Measurements from ENCODE around the gene OR51M1.
A peak's percentile ranks its signal among the peaks of the same experiment; 100 is the strongest.

Gene OR51M1

DNA sequence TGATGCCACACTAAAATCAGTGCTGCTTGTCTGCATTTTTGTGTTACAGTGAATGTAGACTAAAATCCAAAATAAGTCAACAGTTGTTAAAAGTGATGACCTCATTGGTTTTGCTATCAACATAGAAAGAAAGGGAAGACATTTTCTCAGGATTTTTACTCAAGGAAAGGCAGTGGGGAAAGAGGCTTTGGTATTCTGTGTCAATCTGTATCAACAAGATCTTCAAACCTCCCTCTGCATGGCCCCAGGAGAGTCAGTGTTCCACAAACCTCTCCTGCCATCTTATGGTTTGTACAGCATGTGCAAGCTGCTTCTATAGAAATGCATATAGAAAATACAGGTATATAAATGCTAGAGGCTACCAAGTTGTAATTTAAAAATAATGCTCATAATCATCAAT lies 13.8 kb upstream of the OR51M1 start:
- no peak overlapping the region for H3K4me3 ChIP-seq (replicated peaks; ENCODE audit: low read depth, low read length)
- no peaks in the 10 kb centered on the region for H3K36me3 ChIP-seq (ENCODE audit: control insufficient read depth, insufficient read depth, low read length)
- no peak for DNase-seq (ENCODE audit: extremely low read depth, insufficient read length)
- H3K27me3 ChIP-seq (replicated peaks; ENCODE audit: control insufficient read depth, insufficient read depth, low read length): no peaks in the 10 kb centered on the region; the same call in 1 of the 2 replicates
- TF ChIP-seq, protein P1, sequence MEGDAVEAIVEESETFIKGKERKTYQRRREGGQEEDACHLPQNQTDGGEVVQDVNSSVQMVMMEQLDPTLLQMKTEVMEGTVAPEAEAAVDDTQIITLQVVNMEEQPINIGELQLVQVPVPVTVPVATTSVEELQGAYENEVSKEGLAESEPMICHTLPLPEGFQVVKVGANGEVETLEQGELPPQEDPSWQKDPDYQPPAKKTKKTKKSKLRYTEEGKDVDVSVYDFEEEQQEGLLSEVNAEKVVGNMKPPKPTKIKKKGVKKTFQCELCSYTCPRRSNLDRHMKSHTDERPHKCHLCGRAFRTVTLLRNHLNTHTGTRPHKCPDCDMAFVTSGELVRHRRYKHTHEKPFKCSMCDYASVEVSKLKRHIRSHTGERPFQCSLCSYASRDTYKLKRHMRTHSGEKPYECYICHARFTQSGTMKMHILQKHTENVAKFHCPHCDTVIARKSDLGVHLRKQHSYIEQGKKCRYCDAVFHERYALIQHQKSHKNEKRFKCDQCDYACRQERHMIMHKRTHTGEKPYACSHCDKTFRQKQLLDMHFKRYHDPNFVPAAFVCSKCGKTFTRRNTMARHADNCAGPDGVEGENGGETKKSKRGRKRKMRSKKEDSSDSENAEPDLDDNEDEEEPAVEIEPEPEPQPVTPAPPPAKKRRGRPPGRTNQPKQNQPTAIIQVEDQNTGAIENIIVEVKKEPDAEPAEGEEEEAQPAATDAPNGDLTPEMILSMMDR (IDR thresholded peaks at IDR 0.05; ENCODE audit: insufficient read depth, low read length, poor library complexity, severe bottlenecking): peak; percentile 11

DNA sequence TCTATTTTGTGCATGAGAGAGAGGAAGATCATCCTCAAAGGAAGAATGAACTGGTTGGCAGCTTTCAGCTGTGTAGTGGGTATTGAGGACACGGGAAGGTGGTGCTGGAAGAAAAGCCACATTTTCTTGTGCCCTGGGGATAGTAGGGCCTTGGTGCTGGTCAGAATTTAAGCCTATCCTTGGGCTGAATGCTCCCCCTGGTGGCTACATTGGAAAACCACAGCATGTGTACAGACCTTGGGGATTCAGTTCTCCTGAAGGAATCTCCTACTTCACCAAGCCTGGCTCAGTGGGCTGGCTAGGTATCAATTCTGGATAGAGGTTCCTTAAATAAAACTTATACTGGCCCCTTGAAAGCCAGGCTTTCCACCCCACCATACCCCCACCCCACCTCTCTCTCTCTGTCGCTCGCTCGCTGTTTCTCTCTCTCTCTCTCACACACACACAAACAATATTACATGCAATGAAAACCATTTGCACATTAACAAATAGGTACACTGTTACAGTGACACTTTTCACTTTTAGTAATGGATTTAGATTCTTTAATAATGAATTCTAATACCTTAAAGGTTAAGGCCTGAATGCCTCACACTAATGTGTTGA lies 2.8 kb upstream of the OR51M1 start:
- DNase-seq (ENCODE audit: extremely low read depth, insufficient read length): no peak
- Histone ChIP-seq H3K36me3 (ENCODE audit: control insufficient read depth, insufficient read depth, low read length) (no peaks in the 10 kb centered on the region), H3K4me3 (replicated peaks; ENCODE audit: low read depth, low read length) (no peak overlapping the region), H3K27me3 (replicated peaks; ENCODE audit: control insufficient read depth, insufficient read depth, low read length) (no peaks in the 10 kb centered on the region)
- TF ChIP-seq, protein P1 (IDR thresholded peaks at IDR 0.05; ENCODE audit: insufficient read depth, low read length, poor library complexity, severe bottlenecking): peak; percentile 78

DNA sequence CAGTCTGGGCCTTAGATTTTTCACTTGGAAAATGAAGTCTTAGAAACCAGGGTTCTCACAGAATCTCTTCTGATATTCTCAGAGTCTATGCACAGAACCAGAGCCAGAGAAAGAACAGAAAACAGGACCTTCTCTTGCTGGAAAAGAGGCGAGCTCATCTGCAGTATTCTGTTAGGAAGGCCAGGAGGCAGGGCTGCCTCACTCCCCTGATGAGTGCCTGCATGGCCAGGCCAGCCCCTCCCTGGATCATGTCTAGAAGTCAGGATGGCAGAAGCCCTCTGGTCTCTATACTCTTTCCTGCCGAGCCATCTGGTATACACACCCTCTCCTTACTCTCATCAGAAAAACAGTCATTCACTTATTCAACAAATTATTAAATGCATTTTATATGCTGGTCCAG lies 723 bp downstream of the OR51M1 start:
- Histone ChIP-seq H3K36me3 (ENCODE audit: control insufficient read depth, insufficient read depth, low read length) (no peaks in the 10 kb centered on the region), H3K4me3 (replicated peaks; ENCODE audit: low read depth, low read length) (no peak overlapping the region), H3K27me3 (replicated peaks; ENCODE audit: control insufficient read depth, insufficient read depth, low read length) (no peaks in the 10 kb centered on the region)
- DNase-seq (ENCODE audit: extremely low read depth, insufficient read length): no peak
- TF ChIP-seq, protein P1 (IDR thresholded peaks at IDR 0.05; ENCODE audit: insufficient read depth, low read length, poor library complexity, severe bottlenecking): no peak

DNA sequence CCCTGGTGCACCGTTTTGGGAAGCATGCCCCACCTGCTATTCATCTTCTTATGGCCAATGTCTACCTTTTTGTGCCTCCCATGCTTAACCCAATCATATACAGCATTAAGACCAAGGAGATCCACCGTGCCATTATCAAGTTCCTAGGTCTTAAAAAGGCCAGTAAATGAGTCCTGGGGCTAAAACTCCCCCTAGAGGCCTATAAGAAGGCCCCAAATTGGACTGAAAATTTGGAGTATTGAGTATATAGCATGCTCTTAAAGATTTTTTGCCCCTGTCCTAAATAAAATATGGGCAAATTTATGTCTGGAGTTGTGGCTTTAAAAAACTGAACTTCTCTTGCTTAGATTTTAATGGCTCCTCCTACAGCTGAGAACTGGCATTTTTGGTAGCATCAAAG lies 6.6 kb downstream of the OR51M1 start:
- Histone ChIP-seq H3K27me3 (replicated peaks; ENCODE audit: control insufficient read depth, insufficient read depth, low read length) (no peaks in the 10 kb centered on the region), H3K4me3 (replicated peaks; ENCODE audit: low read depth, low read length) (no peak overlapping the region), H3K36me3 (ENCODE audit: control insufficient read depth, insufficient read depth, low read length) (no peaks in the 10 kb centered on the region)
- TF ChIP-seq, protein P1 (IDR thresholded peaks at IDR 0.05; ENCODE audit: insufficient read depth, low read length, poor library complexity, severe bottlenecking): peak; percentile 31
- no peak for DNase-seq (ENCODE audit: extremely low read depth, insufficient read length)

DNA sequence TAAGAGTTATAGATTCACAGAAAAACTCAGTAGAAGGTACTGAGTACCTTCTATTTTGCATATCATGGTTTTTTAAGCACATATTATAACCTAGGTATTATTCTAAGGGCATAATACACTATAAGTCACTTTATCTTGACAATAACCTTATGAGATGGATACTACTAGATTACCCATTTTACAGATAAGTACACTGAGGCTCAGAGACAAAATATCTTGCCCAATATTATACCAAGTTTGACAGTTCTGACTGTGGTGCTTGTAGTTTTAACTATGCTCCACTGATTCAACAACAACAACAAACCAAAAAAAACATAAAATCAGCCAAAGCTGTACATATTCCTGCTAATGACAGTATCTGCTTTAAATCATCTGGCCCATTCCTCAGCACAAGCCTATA lies 10.5 kb downstream of the OR51M1 start:
- H3K27me3 ChIP-seq (replicated peaks; ENCODE audit: control insufficient read depth, insufficient read depth, low read length): no peaks in the 10 kb centered on the region
- H3K4me3 ChIP-seq (replicated peaks; ENCODE audit: low read depth, low read length): no peak overlapping the region
- TF ChIP-seq, protein P1 (IDR thresholded peaks at IDR 0.05; ENCODE audit: insufficient read depth, low read length, poor library complexity, severe bottlenecking): no peak
- DNase-seq (ENCODE audit: extremely low read depth, insufficient read length): no peak
- H3K36me3 ChIP-seq (ENCODE audit: control insufficient read depth, insufficient read depth, low read length): no peaks in the 10 kb centered on the region

DNA sequence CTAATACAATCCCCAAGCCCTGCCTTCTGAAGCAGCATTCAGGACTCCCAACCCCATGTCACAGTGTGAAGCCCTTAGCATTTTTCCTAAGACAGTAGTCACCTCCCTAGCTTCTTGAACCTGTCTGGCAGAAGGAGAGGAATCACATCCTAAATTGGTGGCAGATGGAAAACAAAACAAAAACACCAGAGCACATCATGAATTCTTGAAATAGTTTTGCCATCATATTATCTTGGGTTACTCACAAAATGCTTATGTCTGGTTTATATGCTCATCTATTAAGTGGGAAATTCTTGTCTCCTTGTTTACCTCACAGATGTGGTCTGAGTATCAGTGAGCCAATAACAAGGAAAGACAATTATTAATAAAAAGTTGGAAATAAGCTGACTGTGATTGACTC lies 15.3 kb downstream of the OR51M1 start:
- Histone ChIP-seq H3K4me3 (replicated peaks; ENCODE audit: low read depth, low read length) (no peak overlapping the region), H3K36me3 (ENCODE audit: control insufficient read depth, insufficient read depth, low read length) (no peaks in the 10 kb centered on the region), H3K27me3 (replicated peaks; ENCODE audit: control insufficient read depth, insufficient read depth, low read length) (no peaks in the 10 kb centered on the region)
- TF ChIP-seq, protein P1 (IDR thresholded peaks at IDR 0.05; ENCODE audit: insufficient read depth, low read length, poor library complexity, severe bottlenecking): no peak
- DNase-seq (ENCODE audit: extremely low read depth, insufficient read length): no peak
